Fibroblast of the aortic adventitia (primary cell): ENCODE data around the gene PARD6B. TPM values are rescaled to one million over a fixed set of nuclear protein-coding genes. Genes with fewer than 3 reads are reported as not detected.

Experiments
- DNase-seq: peaks from one replicate; pipeline ENCODE4 v3.0.0-alpha.2; 2010; ENCODE audit warnings: low read depth
- H3K4me3 ChIP-seq: 2 replicates; pipeline ENCODE4 v1.5.1; 2011; ENCODE audit warnings: low read depth, mild to moderate bottlenecking, control low read depth, low read length, moderate library complexity
- CTCF ChIP-seq: IDR thresholded peaks from 2 replicates; pipeline ENCODE4 v1.5.1; 2011; ENCODE audit warnings: mild to moderate bottlenecking, low read length, control low read depth, inconsistent platforms; ENCODE audit not compliant: insufficient read depth
- total RNA-seq: library from RNA; depleted of rRNA; stranded (reverse); fragments of >200 nt; gene quantifications from 2 replicates; pipeline ENCODE4 v1.2.3, GENCODE V29; 2012; ENCODE audit warnings: low replicate concordance

The PARD6B gene
- total RNA-seq, 1 donor: 1.5 TPM

GRCh38 chr20:50728981-50729874 is 2.2 kb upstream of the PARD6B start:
- DNase-seq: no peak
- TF ChIP-seq CTCF: no peak
- no peak overlapping the region for H3K4me3 ChIP-seq

GRCh38 chr20:50729901-50730764 is 1.2 kb upstream of the PARD6B start:
- DNase-seq: peak; percentile 28
- TF ChIP-seq CTCF: no peak
- H3K4me3 ChIP-seq: peak overlapping the region; percentile 70

GRCh38 chr20:50730765-50731054 is 670 bp upstream of the PARD6B start:
- TF ChIP-seq CTCF: no peak

GRCh38 chr20:50731930-50732690 is 730 bp downstream of the PARD6B start:
- peak overlapping the region; percentile 70 for H3K4me3 ChIP-seq
- no peak for TF ChIP-seq CTCF
- DNase-seq: no peak

More at GRCh38 chr20:50730765-50731054, 670 bp upstream of the PARD6B start:
- peak overlapping the region; percentile 70 for H3K4me3 ChIP-seq
- DNase-seq: no peak

- no peak for TF ChIP-seq CTCF
- no peak for DNase-seq
- no peak overlapping the region for H3K4me3 ChIP-seq
Observed at GRCh38 chr20:50733644-50734349, 2.4 kb downstream of the PARD6B start.
